SK-N-SH treated with all-trans-retinoic acid at 6 μM for 48 hours (cell line): Measurements from ENCODE around the gene OTOF.

ENCODE experiments used
- ATAC-seq: fragments of 200-7000 bp; cut with Tn5 transposase; 3 replicates; pipeline ENCODE4 v1.9.1; 2020; ENCODE audit warnings: mild to moderate bottlenecking, moderate library complexity
- ARNTL ChIP-seq: fragments of 450-650 bp; formaldehyde crosslinking; IDR thresholded peaks from 2 replicates; pipeline ENCODE4 v1.5.0; 2020; ENCODE audit warnings: low read depth, mild to moderate bottlenecking, moderate library complexity, borderline replicate concordance
- BACH2 ChIP-seq: fragments of 250-450 bp; sonication (Bioruptor Pico); IDR thresholded peaks from 2 replicates; pipeline ENCODE4 v1.9.0; 2021; ENCODE audit warnings: mild to moderate bottlenecking, borderline replicate concordance
- CSDC2 ChIP-seq: fragments of 250-450 bp; sonication (Bioruptor Pico); IDR thresholded peaks from 2 replicates; pipeline ENCODE4 v1.5.0; 2020; ENCODE audit warnings: mild to moderate bottlenecking, moderate library complexity
- GLIS3 ChIP-seq: fragments of 250-450 bp; sonication (Bioruptor Pico); IDR thresholded peaks from 2 replicates; pipeline ENCODE4 v1.5.0; 2020; ENCODE audit warnings: mild to moderate bottlenecking, moderate library complexity
- ISL1 ChIP-seq: fragments of 250-450 bp; sonication (Bioruptor Pico); IDR thresholded peaks from 2 replicates; pipeline ENCODE4 v2.1.2; 2022; ENCODE audit warnings: mild to moderate bottlenecking, moderate library complexity
- RARB ChIP-seq: fragments of 250-450 bp; sonication (Bioruptor Pico); IDR thresholded peaks from 2 replicates; pipeline ENCODE4 v1.8.0; 2021; ENCODE audit warnings: mild to moderate bottlenecking, moderate library complexity
- SNAI2 ChIP-seq: fragments of 250-450 bp; sonication (Bioruptor Pico); IDR thresholded peaks from 2 replicates; pipeline ENCODE4 v1.5.0; 2020; ENCODE audit warnings: mild to moderate bottlenecking, moderate library complexity
- TCF4 ChIP-seq: fragments of 250-450 bp; sonication (Bioruptor Pico); IDR thresholded peaks from 2 replicates; pipeline ENCODE4 v1.8.0; 2021; ENCODE audit warnings: mild to moderate bottlenecking, moderate library complexity, borderline replicate concordance
- ZC3H10 ChIP-seq: fragments of 250-450 bp; sonication (Bioruptor Pico); IDR thresholded peaks from 2 replicates; pipeline ENCODE4 v1.5.1; 2021; ENCODE audit warnings: mild to moderate bottlenecking, moderate library complexity
- ZFP30 ChIP-seq: fragments of 450-650 bp; formaldehyde crosslinking; IDR thresholded peaks from 2 replicates; pipeline ENCODE4 v1.5.0; 2022; ENCODE audit warnings: mild to moderate bottlenecking, moderate library complexity
- ZNF70 ChIP-seq: fragments of 450-650 bp; formaldehyde crosslinking; IDR thresholded peaks from 2 replicates; pipeline ENCODE4 v1.5.0; 2020; ENCODE audit warnings: mild to moderate bottlenecking, moderate library complexity
- ZNF8 ChIP-seq: fragments of 450-650 bp; formaldehyde crosslinking; IDR thresholded peaks from 2 replicates; pipeline ENCODE4 v1.5.0; 2020; ENCODE audit warnings: mild to moderate bottlenecking, moderate library complexity
- TF ChIP-seq, protein P1 (sequence below): fragments of 250-450 bp; sonication (Bioruptor Pico); IDR thresholded peaks from 2 replicates; pipeline ENCODE4 v1.5.0; 2020; ENCODE audit warnings: mild to moderate bottlenecking, moderate library complexity
- TF ChIP-seq, protein P2 (sequence below): fragments of 250-450 bp; sonication (Bioruptor Pico); IDR thresholded peaks from 2 replicates; pipeline ENCODE4 v1.5.1; 2021; ENCODE audit warnings: mild to moderate bottlenecking, moderate library complexity
- TF ChIP-seq, protein P3 (sequence below): fragments of 250-450 bp; sonication (Bioruptor Pico); IDR thresholded peaks from 2 replicates; pipeline ENCODE4 v1.5.1; 2020; ENCODE audit warnings: low read depth, mild to moderate bottlenecking, moderate library complexity
- TF ChIP-seq, protein P4 (sequence below): fragments of 250-450 bp; sonication (Bioruptor Pico); IDR thresholded peaks from 2 replicates; pipeline ENCODE4 v1.8.0; 2020; ENCODE audit warnings: mild to moderate bottlenecking, moderate library complexity, borderline replicate concordance
- TF ChIP-seq, protein P5 (sequence below): fragments of 250-450 bp; sonication (Bioruptor Pico); IDR thresholded peaks from 2 replicates; pipeline ENCODE4 v1.8.0; 2021; ENCODE audit warnings: low read depth, mild to moderate bottlenecking, moderate library complexity, borderline replicate concordance

Gene OTOF

DNA sequence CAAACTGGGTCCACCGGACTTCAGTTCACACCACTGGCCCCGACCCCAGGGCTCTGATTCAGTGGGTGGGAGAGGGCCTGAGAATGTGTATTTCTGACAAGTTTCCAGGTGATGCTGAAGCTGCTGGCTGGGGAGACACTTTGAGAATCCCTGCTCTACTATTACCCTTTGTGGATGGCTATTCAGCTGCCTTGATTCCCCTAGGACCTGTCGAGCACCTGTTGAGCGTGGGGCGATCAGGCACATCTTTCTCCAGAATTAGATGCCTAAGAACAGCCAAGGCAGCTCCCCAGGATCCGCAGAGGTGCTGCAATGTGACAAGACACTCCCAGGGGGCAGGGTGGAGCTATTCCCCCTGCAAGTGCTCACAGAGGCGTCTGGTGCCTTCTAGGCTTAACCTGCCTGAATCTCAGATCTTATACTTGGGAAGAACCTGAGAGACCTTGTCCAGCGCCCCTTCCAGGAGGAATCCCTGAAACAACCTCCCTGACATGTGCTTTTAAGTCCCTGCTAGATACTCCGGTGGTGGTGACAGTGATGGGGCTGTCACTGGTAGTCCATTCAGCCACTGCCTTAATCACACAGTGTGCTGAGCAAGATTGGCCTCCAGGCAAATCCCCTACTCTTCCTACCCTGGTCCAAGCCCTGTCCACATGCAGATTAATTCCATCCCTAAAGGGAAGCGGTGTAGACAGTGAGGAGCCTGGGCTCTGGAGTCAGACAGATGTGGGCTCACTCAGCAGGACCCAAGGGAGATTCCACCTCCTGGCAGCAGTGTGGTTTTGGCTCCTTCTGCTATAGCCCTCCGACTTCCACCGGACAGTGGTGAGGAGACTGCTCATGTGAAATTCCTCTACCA lies 43.4 kb upstream of the OTOF start:
- ATAC-seq = peak; percentile 67
- TF ChIP-seq BACH2 (CRISPR knock-in tag) = no peak
- no peak for TF ChIP-seq TCF4 (CRISPR knock-in tag)
- no peak for TF ChIP-seq ZNF70 (CRISPR knock-in tag)
- TF ChIP-seq, protein P1, sequence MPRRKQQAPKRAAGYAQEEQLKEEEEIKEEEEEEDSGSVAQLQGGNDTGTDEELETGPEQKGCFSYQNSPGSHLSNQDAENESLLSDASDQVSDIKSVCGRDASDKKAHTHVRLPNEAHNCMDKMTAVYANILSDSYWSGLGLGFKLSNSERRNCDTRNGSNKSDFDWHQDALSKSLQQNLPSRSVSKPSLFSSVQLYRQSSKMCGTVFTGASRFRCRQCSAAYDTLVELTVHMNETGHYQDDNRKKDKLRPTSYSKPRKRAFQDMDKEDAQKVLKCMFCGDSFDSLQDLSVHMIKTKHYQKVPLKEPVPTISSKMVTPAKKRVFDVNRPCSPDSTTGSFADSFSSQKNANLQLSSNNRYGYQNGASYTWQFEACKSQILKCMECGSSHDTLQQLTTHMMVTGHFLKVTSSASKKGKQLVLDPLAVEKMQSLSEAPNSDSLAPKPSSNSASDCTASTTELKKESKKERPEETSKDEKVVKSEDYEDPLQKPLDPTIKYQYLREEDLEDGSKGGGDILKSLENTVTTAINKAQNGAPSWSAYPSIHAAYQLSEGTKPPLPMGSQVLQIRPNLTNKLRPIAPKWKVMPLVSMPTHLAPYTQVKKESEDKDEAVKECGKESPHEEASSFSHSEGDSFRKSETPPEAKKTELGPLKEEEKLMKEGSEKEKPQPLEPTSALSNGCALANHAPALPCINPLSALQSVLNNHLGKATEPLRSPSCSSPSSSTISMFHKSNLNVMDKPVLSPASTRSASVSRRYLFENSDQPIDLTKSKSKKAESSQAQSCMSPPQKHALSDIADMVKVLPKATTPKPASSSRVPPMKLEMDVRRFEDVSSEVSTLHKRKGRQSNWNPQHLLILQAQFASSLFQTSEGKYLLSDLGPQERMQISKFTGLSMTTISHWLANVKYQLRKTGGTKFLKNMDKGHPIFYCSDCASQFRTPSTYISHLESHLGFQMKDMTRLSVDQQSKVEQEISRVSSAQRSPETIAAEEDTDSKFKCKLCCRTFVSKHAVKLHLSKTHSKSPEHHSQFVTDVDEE (CRISPR knock-in tag) = no peak
- TF ChIP-seq RARB (CRISPR knock-in tag) = no peak
- TF ChIP-seq, protein P2, sequence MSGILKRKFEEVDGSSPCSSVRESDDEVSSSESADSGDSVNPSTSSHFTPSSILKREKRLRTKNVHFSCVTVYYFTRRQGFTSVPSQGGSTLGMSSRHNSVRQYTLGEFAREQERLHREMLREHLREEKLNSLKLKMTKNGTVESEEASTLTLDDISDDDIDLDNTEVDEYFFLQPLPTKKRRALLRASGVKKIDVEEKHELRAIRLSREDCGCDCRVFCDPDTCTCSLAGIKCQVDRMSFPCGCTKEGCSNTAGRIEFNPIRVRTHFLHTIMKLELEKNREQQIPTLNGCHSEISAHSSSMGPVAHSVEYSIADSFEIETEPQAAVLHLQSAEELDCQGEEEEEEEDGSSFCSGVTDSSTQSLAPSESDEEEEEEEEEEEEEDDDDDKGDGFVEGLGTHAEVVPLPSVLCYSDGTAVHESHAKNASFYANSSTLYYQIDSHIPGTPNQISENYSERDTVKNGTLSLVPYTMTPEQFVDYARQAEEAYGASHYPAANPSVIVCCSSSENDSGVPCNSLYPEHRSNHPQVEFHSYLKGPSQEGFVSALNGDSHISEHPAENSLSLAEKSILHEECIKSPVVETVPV (CRISPR knock-in tag) = no peak
- TF ChIP-seq SNAI2 = no peak
- TF ChIP-seq ARNTL (CRISPR knock-in tag) = no peak
- no peak for TF ChIP-seq ZC3H10 (CRISPR knock-in tag)
- TF ChIP-seq, protein P3, sequence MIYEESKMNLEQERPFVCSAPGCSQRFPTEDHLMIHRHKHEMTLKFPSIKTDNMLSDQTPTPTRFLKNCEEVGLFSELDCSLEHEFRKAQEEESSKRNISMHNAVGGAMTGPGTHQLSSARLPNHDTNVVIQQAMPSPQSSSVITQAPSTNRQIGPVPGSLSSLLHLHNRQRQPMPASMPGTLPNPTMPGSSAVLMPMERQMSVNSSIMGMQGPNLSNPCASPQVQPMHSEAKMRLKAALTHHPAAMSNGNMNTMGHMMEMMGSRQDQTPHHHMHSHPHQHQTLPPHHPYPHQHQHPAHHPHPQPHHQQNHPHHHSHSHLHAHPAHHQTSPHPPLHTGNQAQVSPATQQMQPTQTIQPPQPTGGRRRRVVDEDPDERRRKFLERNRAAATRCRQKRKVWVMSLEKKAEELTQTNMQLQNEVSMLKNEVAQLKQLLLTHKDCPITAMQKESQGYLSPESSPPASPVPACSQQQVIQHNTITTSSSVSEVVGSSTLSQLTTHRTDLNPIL (CRISPR knock-in tag) = no peak
- TF ChIP-seq CSDC2 = no peak
- no peak for TF ChIP-seq ISL1 (CRISPR knock-in tag)
- no peak for TF ChIP-seq GLIS3 (CRISPR knock-in tag)
- TF ChIP-seq, protein P4, sequence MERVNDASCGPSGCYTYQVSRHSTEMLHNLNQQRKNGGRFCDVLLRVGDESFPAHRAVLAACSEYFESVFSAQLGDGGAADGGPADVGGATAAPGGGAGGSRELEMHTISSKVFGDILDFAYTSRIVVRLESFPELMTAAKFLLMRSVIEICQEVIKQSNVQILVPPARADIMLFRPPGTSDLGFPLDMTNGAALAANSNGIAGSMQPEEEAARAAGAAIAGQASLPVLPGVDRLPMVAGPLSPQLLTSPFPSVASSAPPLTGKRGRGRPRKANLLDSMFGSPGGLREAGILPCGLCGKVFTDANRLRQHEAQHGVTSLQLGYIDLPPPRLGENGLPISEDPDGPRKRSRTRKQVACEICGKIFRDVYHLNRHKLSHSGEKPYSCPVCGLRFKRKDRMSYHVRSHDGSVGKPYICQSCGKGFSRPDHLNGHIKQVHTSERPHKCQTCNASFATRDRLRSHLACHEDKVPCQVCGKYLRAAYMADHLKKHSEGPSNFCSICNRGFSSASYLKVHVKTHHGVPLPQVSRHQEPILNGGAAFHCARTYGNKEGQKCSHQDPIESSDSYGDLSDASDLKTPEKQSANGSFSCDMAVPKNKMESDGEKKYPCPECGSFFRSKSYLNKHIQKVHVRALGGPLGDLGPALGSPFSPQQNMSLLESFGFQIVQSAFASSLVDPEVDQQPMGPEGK (CRISPR knock-in tag) = no peak
- no peak for TF ChIP-seq ZNF8 (CRISPR knock-in tag)

DNA sequence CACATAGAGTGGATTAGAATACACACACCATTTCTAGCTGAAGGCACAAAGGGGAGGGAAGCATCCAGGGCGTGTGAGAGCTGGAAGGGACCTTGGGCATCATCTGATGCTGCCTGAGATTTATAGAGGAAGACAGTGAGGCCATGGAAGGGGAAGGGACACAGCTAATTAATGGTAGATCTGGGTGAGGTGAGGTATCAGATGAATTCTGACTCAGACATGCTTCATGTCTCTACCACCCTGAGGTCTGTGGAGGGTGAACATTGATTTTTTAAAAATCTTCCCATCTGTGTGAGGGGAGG lies 42.2 kb upstream of the OTOF start:
- no peak for TF ChIP-seq TCF4 (CRISPR knock-in tag)
- TF ChIP-seq CSDC2 = no peak
- no peak for TF ChIP-seq BACH2 (CRISPR knock-in tag)
- TF ChIP-seq, protein P5, sequence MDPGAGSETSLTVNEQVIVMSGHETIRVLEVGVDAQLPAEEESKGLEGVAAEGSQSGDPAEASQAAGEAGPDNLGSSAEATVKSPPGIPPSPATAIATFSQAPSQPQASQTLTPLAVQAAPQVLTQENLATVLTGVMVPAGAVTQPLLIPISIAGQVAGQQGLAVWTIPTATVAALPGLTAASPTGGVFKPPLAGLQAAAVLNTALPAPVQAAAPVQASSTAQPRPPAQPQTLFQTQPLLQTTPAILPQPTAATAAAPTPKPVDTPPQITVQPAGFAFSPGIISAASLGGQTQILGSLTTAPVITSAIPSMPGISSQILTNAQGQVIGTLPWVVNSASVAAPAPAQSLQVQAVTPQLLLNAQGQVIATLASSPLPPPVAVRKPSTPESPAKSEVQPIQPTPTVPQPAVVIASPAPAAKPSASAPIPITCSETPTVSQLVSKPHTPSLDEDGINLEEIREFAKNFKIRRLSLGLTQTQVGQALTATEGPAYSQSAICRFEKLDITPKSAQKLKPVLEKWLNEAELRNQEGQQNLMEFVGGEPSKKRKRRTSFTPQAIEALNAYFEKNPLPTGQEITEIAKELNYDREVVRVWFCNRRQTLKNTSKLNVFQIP (CRISPR knock-in tag) = no peak
- TF ChIP-seq, protein P4 (CRISPR knock-in tag) = no peak
- TF ChIP-seq, protein P3 (CRISPR knock-in tag) = no peak
- TF ChIP-seq, protein P2 (CRISPR knock-in tag) = no peak
- no peak for TF ChIP-seq ZFP30
- no peak for TF ChIP-seq ZNF70 (CRISPR knock-in tag)
- no peak for TF ChIP-seq SNAI2
- TF ChIP-seq GLIS3 (CRISPR knock-in tag) = no peak
- TF ChIP-seq ZNF8 (CRISPR knock-in tag) = no peak
- TF ChIP-seq, protein P1 (CRISPR knock-in tag) = no peak
- TF ChIP-seq ARNTL (CRISPR knock-in tag) = no peak
- ATAC-seq = no peak
